Kidney (tissue), 14 donors: Measurements from ENCODE around the gene CYYR1. TPM values are rescaled to one million over a fixed set of nuclear protein-coding genes. Genes with fewer than 3 reads are reported as not detected.

Experiments used
- DNase-seq, 5 donors: peaks; one replicate each; pipeline ENCODE4 v3.0.0-alpha.2; 2013 to 2020
- FAIRE-seq: peaks from 2 replicates; lab custom pipeline; 2012; peaks lifted over from hg19 to GRCh38; lab: Jason Lieb, UNC
- H3K27ac ChIP-seq, 2 donors: one replicate each; pipeline ENCODE4 v1.7.0; 2013; ENCODE audit warnings: low read depth in 2 of 2, low read length in 2 of 2, inconsistent platforms in 1 of 2
- H3K27me3 ChIP-seq: one replicate; pipeline ENCODE4 v1.7.1; 2013; ENCODE audit warnings: low read length, inconsistent platforms; ENCODE audit not compliant: control insufficient read depth, insufficient read depth
- H3K36me3 ChIP-seq, 3 donors: one replicate each; pipeline versions ENCODE4 v1.7.0 to v1.7.1; 2013; ENCODE audit warnings: low read length in 3 of 3, control low read depth in 1 of 3, inconsistent platforms in 1 of 3; ENCODE audit not compliant: insufficient read depth in 3 of 3, control insufficient read depth in 2 of 3
- H3K4me1 ChIP-seq, 3 donors: one replicate each; pipeline versions ENCODE4 v1.7.0 to v1.7.1; 2013; ENCODE audit warnings: low read length in 3 of 3, inconsistent platforms in 1 of 3, low read depth in 1 of 3; ENCODE audit not compliant: control insufficient read depth in 2 of 3, insufficient read depth in 2 of 3
- H3K4me3 ChIP-seq, 3 donors: one replicate each; pipeline versions ENCODE4 v1.7.0 to v1.8.1; 2013; ENCODE audit warnings: low read length in 3 of 3, control low read depth in 1 of 3, inconsistent platforms in 1 of 3
- H3K9ac ChIP-seq, 3 donors: one replicate each; pipeline versions ENCODE4 v1.7.0 to v1.7.1; 2013; ENCODE audit warnings: low read length in 3 of 3, control low read depth in 1 of 3, inconsistent platforms in 1 of 3
- H3K9me3 ChIP-seq, 3 donors: one replicate each; pipeline versions ENCODE4 v1.7.0 to v1.7.1; 2013; ENCODE audit warnings: low read length in 3 of 3, control low read depth in 1 of 3, inconsistent platforms in 1 of 3; ENCODE audit not compliant: control insufficient read depth in 2 of 3, insufficient read depth in 1 of 3
- intact Hi-C: fragments of 100-400 bp; cut with DNase I; formaldehyde crosslinking; loops from one replicate; pipeline ENCODE4 v1.11.1; 2022
- polyA plus RNA-seq: library from polyadenylated mRNA; stranded (reverse); fragments of 350-450 nt; fragmentation: Illumina TruSeq; extraction: RNeasy Lipid Tissue Mini Kit (QIAGEN cat#74804); gene quantifications from one replicate; pipeline ENCODE4 v1.2.3, GENCODE V29; 2014; ENCODE audit warnings: low read depth, low replicate concordance; ENCODE audit not compliant: insufficient read depth
- total RNA-seq: library from RNA; stranded (reverse); fragmentation: NEBNext Ultra II Directional; extraction: Animal tissue kit (Norgen Biotek cat#: 25700); gene quantifications from one replicate; pipeline ENCODE4 v1.2.1, GENCODE V29; 2021
- TF ChIP-seq, protein P1 (sequence below): IDR thresholded peaks from 3 replicates; pipeline ENCODE4 v1.5.1; 2012; ENCODE audit warnings: mild to moderate bottlenecking, moderate library complexity, borderline replicate concordance; ENCODE audit not compliant: insufficient read depth; ENCODE audit errors: extremely low read depth
- donor health status: control.
- donor health status: control.
- donor health status: control.
- donor health status: control.
- donor health status: control.
- donor health status: DM: yes; HTN: yes; CAD: no.
- donor health status: Normal renal cell carcinoma (clear cell type).

The CYYR1 gene
- total and polyA plus RNA-seq, 2 donors from 2014 or later, result 17.0 to 23.4 TPM

DNA sequence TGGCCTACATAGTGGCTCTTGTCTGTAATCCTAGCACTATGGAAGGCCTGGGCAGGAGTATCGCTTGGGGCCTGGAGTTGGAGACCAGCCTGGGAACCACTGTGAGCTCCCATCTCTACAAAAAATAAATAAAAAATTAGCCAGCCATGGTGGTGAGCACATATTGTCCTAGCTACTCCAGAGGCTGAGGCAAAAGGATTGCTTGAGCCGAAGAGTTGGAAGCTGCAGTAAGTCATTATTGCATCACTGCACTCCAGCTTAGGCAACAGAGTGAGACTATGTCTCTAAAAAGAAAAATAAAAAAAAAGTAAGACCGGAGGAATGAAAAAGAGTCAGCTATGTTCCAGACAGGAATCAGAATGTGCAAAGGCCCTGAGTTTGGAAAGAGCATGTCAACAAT, 115.3 kb downstream of the CYYR1 start:
- Histone ChIP-seq H3K27ac (no peak overlapping the region), H3K4me3 (no peak overlapping the region), H3K4me1 (no peaks in the 10 kb centered on the region), H3K9me3 (no peaks in the 10 kb centered on the region), H3K27me3 (no peaks in the 10 kb centered on the region), H3K36me3 (no peaks in the 10 kb centered on the region), H3K9ac (no peak overlapping the region)
- intact Hi-C loops, result no loop called here
- TF ChIP-seq, protein P1, sequence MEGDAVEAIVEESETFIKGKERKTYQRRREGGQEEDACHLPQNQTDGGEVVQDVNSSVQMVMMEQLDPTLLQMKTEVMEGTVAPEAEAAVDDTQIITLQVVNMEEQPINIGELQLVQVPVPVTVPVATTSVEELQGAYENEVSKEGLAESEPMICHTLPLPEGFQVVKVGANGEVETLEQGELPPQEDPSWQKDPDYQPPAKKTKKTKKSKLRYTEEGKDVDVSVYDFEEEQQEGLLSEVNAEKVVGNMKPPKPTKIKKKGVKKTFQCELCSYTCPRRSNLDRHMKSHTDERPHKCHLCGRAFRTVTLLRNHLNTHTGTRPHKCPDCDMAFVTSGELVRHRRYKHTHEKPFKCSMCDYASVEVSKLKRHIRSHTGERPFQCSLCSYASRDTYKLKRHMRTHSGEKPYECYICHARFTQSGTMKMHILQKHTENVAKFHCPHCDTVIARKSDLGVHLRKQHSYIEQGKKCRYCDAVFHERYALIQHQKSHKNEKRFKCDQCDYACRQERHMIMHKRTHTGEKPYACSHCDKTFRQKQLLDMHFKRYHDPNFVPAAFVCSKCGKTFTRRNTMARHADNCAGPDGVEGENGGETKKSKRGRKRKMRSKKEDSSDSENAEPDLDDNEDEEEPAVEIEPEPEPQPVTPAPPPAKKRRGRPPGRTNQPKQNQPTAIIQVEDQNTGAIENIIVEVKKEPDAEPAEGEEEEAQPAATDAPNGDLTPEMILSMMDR, result no peak
- FAIRE-seq (no peak), DNase-seq (no peak)

DNA sequence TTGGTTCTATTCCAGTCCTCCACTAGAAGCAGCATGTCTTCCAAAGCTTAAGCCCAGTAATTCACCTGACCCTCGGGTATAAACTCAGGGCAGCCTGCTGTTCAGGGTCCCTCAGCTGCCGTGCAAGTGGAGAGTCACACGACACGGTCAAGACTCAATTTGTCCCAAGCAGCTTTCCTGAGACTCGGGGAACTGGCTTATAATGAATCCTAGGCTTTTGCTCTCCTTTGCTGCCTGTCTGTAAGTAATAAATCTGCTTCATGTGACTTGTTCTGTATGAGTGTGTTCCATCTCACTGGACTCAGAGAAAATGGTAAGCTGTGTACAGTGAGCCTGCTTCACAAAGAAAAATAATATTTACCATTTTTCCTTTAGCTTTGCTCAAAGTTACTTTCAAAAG, 119.8 kb downstream of the CYYR1 start:
- Histone ChIP-seq H3K4me3 (no peak overlapping the region), H3K9ac (no peak overlapping the region), H3K27ac (no peak overlapping the region), H3K4me1 (no peaks in the 10 kb centered on the region), H3K9me3 (no peaks in the 10 kb centered on the region), H3K27me3 (no peaks in the 10 kb centered on the region), H3K36me3 (no peaks in the 10 kb centered on the region)
- TF ChIP-seq, protein P1, result no peak
- intact Hi-C loops, result no loop called here
- DNase-seq (peak in 3 of 5 donors; percentile 27 to 44 (median 28)), FAIRE-seq (no peak)

DNA sequence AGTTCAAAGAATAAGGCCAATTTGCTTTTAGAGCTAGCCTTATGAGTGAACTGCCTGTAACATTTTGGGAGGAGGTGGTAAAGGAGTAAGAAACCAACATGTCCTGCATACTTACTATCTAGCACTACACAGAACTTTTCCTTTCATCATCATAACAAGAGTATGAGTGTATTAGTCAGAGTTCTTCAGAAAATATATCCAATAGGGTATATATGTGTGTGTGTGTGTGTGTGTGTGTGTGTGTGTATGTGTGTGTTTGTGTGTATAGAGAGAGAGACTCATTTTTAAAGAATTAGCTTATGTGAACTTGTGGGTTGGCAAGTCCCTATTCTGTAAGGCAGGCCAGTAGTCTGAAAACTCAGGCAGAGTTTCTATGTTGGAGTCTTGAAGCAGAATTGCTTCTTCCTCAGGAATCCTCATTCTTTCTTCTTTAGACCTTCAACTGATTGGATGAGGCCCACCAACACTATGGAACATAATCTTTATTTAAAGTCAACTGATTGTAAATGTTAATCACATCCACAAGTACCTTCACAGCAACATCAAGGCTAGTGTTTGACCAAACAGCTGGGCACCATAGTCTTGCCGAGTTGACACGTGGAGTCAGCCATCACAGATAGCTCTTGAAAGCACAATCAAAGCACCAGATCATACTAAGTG, 121.9 kb downstream of the CYYR1 start:
- DNase-seq, result no peak
- Histone ChIP-seq H3K36me3 (no peaks in the 10 kb centered on the region), H3K9me3 (no peaks in the 10 kb centered on the region), H3K4me3 (no peak overlapping the region), H3K27ac (no peak overlapping the region), H3K27me3 (no peaks in the 10 kb centered on the region), H3K4me1 (no peaks in the 10 kb centered on the region), H3K9ac (no peak overlapping the region)
- TF ChIP-seq, protein P1, result no peak
- FAIRE-seq, result no peak
- intact Hi-C loops, result no loop called here

DNA sequence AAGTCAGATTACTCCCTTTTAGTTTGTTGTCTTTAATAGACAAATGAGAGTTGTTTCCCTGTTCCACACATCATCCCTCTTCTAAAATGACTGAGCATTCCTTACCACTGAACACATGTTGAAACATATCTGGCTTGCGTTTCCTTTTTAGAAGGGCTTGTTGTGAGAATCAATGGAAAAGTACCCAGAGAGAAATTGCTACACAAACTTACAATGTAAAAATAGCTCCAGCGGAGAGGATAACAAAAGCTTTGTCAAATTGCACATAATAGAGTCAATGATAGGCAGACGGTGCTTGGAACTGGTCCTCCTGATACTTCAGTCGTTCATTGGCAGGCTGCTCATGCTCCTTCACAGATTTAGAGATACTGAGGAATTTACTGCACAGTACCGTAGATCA, 123.9 kb downstream of the CYYR1 start:
- no peak for DNase-seq
- Histone ChIP-seq H3K4me1 (no peaks in the 10 kb centered on the region), H3K36me3 (no peaks in the 10 kb centered on the region), H3K27me3 (no peaks in the 10 kb centered on the region), H3K27ac (no peak overlapping the region), H3K9me3 (no peaks in the 10 kb centered on the region), H3K9ac (no peak overlapping the region), H3K4me3 (no peak overlapping the region)
- TF ChIP-seq, protein P1, result no peak
- no peak for FAIRE-seq
- intact Hi-C loops, result no loop called here
